Right atrium auricular region (tissue), 2 donors: ENCODE measurements around the gene CCDC24. TPM values are rescaled to one million over a fixed set of nuclear protein-coding genes. Genes with fewer than 3 reads are reported as not detected.

Source experiments
- DNase-seq: peaks from one replicate; pipeline ENCODE4 v3.0.0-alpha.2; 2019; ENCODE audit warnings: low spot score
- H3K27ac ChIP-seq, 2 donors: fragments of 200-600 bp; sonication (generic); 1 replicate in 1 of 2; 2 replicates in 1 of 2; pipeline ENCODE4 v1.5.1; 2016 to 2019
- H3K27me3 ChIP-seq, 2 donors: fragments of 200-600 bp; sonication (generic); one replicate each; pipeline versions ENCODE4 v1.5.1 to v1.6.0; 2017 to 2019
- H3K36me3 ChIP-seq: fragments of 200-600 bp; sonication (generic); one replicate; pipeline ENCODE4 v1.5.1; 2016
- H3K4me1 ChIP-seq, 2 donors: fragments of 200-600 bp; sonication (generic); one replicate each; pipeline versions ENCODE4 v1.5.1 to v1.6.0; 2017 to 2019
- H3K4me3 ChIP-seq, 2 donors: fragments of 200-600 bp; sonication (generic); 1 replicate in 1 of 2; 2 replicates in 1 of 2; pipeline ENCODE4 v1.5.1; 2017 to 2019; ENCODE audit warnings: mild to moderate bottlenecking in 1 of 2, moderate library complexity in 1 of 2
- H3K9me3 ChIP-seq, 2 donors: fragments of 200-600 bp; sonication (generic); one replicate each; pipeline ENCODE4 v1.5.1; 2019
- total RNA-seq, 2 donors: library from RNA; depleted of rRNA; stranded (reverse); fragments of >200 nt; gene quantifications; one replicate each; pipeline ENCODE4 v1.1.0, GENCODE V29; 2016
- TF ChIP-seq, protein P1 (sequence below), 2 donors: fragments of 200-600 bp; sonication (generic); IDR thresholded peaks; one replicate each; pipeline ENCODE4 v1.5.1; 2019; ENCODE audit warnings: antibody characterized with exemption in 2 of 2

CCDC24 gene
- total RNA-seq, 2 donors from 2014 or later, result 1.6 to 2.0 TPM

DNA sequence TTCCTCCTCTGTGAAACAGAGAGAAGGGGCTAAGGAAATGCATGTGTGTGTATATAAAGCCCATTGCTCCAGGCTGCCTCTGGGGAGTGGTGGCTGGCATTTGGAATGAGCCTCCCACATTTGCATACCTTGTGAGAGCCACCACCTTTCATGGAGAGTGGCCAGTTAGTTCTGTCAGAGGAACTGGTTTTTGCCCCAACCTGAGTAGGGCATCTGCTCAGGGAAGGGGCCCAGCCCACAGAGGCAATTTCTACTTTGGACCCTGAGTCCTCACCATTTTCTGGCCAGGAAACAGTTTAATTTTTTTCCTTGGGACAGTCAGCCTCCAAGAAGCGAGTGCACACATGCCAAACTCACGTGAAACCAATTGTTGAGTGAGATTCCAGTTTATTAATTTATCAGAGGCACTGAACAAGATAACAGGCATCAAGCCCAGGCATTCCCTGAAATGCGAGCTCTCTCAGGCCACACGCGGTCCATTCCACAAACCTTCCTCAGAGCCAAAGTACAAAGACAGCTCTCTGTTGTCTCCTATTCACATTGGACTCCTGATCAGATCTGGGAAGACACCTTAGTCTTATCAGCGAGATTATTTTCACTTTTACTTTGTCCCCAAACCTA, 40.9 kb downstream of the CCDC24 start:
- Histone ChIP-seq H3K27me3 (no peaks in the 10 kb centered on the region), H3K27ac (peak overlapping the region in 1 of 2 donors; percentile 87), H3K36me3 (no peaks in the 10 kb centered on the region), H3K9me3 (no peaks in the 10 kb centered on the region), H3K4me3 (no peak overlapping the region), H3K4me1 (peaks cover 0 to 39% of the 10 kb centered on the region in 2 donors)
- TF ChIP-seq, protein P1, sequence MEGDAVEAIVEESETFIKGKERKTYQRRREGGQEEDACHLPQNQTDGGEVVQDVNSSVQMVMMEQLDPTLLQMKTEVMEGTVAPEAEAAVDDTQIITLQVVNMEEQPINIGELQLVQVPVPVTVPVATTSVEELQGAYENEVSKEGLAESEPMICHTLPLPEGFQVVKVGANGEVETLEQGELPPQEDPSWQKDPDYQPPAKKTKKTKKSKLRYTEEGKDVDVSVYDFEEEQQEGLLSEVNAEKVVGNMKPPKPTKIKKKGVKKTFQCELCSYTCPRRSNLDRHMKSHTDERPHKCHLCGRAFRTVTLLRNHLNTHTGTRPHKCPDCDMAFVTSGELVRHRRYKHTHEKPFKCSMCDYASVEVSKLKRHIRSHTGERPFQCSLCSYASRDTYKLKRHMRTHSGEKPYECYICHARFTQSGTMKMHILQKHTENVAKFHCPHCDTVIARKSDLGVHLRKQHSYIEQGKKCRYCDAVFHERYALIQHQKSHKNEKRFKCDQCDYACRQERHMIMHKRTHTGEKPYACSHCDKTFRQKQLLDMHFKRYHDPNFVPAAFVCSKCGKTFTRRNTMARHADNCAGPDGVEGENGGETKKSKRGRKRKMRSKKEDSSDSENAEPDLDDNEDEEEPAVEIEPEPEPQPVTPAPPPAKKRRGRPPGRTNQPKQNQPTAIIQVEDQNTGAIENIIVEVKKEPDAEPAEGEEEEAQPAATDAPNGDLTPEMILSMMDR (IDR thresholded peaks at IDR 0.05), result no peak
- DNase-seq, result no peak

DNA sequence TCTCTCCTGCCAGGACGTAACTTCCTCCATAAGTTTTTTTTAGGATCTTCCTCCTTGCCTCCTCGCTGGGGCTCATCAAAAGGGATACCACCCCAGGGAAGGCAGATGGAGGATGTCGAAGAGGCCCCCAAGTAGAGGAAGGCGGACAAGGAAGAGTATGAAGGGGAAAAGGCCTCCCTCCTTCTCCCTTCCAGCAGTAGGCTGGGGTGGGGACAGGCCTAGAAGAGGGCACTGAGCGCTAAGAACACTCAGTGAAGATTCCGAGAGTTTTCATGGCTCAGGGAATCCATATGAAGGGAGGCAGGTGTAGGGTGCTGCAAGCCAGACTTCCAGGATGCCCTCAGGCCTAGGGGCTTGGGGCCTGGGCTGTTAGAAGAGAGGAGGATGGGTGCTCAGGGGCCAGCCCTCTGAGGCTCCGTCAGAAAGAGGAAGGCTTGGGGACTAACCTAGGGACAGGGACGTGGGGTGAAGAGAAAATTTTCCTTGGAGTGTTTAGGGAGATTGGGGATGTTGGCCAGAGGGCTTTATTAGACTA, 41.7 kb downstream of the CCDC24 start:
- no peaks in the 10 kb centered on the region for H3K36me3 ChIP-seq
- no peaks in the 10 kb centered on the region for H3K9me3 ChIP-seq
- no peaks in the 10 kb centered on the region for H3K27me3 ChIP-seq
- no peak overlapping the region for H3K27ac ChIP-seq
- H3K4me3 ChIP-seq, result no peak overlapping the region
- TF ChIP-seq, protein P1 (IDR thresholded peaks at IDR 0.05), result no peak
- H3K4me1 ChIP-seq, result peaks cover 0 to 39% of the 10 kb centered on the region in 2 donors
- DNase-seq, result no peak

DNA sequence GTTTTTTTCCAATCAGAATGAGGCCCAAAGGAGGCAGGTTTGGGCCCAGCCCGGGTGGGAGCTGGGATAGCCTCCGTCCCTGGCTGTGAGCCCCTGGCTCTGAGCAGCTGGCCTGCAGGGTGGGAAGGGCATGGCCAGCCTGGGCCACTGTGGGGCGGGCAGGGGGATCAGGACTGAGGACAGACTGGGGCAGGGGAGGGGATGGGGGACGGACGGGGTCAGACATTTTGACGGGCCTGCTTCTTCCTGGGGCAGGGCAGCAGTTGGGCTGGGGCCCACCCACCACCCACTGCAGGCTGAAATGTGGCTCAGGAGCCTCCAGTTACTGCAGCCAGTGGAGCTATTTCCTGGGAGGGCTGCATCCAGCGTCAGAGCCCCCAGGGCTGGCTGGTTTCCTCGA, 42.4 kb downstream of the CCDC24 start:
- Histone ChIP-seq H3K4me3 (no peak overlapping the region), H3K27ac (no peak overlapping the region), H3K27me3 (no peaks in the 10 kb centered on the region), H3K36me3 (no peaks in the 10 kb centered on the region), H3K4me1 (peaks cover 0 to 39% of the 10 kb centered on the region in 2 donors), H3K9me3 (no peaks in the 10 kb centered on the region)
- no peak for DNase-seq
- TF ChIP-seq, protein P1 (IDR thresholded peaks at IDR 0.05), result no peak

DNA sequence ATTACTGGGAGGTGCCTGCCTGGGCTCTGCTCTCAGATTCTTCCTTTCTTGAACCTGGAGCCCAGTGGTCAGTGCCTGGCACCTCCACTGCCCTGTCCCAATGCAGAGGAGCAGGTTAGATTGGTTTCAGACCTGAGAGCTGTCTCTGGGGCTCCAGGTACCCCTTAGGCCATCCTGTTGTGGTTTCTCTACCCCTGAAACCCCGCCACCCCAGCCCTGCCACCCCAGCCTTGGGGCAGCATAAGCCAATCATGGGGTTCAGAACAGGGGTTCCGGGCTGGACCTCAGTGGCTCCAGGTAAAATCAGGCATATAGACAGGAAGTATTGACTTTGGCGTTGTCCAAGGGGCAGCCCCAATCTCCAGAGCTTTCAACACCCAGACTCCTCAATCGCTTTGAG, 43.0 kb downstream of the CCDC24 start:
- Histone ChIP-seq H3K4me3 (no peak overlapping the region), H3K4me1 (peaks cover 0 to 32% of the 10 kb centered on the region in 2 donors), H3K27me3 (no peaks in the 10 kb centered on the region), H3K27ac (no peak overlapping the region), H3K9me3 (no peaks in the 10 kb centered on the region), H3K36me3 (no peaks in the 10 kb centered on the region)
- TF ChIP-seq, protein P1 (IDR thresholded peaks at IDR 0.05), result no peak
- no peak for DNase-seq

DNA sequence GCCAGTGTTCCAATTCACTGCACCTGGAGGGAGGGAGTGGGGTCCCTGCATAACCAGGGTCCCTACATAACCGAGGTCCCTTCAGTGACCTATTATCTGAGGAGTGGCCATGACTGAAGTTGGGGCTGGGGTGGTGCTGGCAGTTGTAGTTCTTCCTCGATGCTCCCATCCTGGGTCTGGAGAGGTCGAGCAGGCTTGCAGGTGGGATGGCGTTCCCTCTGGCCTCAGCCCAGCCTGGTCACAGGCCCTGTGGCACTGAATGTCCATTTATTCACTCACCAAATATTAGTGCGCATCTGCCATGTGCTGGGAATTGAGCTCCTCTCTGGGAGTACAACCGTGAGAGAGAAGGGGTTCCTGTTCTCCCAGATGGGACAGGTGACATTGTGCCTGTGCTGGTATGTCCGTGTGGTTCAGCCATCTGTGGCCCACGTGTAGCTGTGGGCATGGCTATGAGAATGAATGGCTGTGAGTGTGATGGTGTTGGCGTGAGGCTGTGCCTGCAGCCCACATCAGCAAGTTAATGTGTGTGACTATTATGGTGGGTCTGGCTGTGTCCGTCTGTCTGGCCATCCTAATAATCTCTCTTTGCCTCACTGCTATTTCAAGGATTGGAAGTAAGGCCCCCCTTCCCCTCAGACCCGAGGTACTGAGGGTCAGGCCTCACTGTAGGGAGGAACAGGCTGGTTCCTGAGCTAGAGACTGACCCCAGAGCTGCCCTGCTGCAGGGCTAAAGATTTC, 43.7 kb downstream of the CCDC24 start:
- Histone ChIP-seq H3K27me3 (no peaks in the 10 kb centered on the region), H3K4me3 (no peak overlapping the region), H3K36me3 (no peaks in the 10 kb centered on the region), H3K4me1 (peaks cover 0 to 29% of the 10 kb centered on the region in 2 donors), H3K9me3 (no peaks in the 10 kb centered on the region), H3K27ac (peak overlapping the region; percentile 61 to 79)
- DNase-seq, result no peak
- TF ChIP-seq, protein P1 (IDR thresholded peaks at IDR 0.05), result no peak
